ENCODE data around the gene BTBD2.

BTBD2 gene

DNA sequence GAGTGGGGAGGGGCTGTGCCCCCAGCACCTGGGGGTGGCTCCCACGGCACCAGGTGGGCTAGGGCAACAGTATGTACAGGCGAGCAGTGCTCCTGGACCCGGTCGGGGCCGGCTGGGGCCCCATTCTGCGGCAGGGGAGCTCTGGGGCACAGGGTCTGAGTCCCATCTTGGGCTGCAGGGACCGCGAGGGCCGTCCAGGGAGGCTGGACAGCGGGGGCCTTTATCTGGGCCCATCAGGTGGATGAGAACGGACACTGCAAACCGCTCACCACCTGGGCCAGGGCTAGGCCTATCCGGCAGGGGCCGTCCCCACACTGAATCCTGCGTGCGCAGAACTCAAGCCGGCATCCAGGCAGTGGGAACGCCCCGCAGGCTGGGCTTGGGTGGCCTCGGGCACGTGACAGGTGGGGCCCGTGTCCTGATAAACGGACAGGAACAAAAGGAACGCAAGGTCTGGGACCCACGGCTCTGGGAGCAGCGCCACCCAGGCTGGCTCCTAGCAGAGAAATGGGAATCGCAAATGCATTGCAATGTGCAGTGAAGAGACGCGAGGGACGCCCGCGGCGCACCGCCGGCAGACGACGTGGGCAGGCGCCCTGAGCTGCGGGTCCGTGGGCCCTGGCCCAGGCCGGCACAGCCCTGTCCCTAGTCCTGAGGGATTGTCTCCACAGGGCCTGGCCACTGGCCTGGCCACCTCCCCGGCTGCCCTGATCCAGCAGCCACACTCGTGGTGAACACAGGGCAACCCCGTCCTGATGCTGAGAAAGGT lies 29.7 kb downstream of the BTBD2 start:
- DNase-seq (ENCODE audit: low read depth) = no peak

DNA sequence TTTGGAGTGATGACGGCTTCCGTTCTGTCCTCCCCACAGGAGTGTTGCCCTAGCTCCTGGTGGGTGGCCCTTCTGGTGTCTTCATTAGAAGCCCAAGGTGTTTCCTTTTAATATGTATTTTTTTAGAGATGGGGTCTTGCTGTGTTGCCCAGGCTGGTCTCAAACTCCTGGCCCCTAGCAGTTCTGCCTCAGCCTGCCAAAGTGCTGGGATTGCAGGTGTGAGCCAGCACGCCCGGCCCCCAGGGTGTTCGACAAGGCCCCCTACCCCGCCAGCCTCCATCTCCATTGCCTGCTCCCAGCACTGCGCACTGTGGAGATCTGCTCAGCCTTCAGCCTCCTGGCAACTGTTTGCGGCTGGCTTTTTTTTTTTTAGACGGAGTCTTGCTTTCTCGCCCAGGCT lies 31.2 kb downstream of the BTBD2 start:
- no peak for DNase-seq (ENCODE audit: low read depth)

DNA sequence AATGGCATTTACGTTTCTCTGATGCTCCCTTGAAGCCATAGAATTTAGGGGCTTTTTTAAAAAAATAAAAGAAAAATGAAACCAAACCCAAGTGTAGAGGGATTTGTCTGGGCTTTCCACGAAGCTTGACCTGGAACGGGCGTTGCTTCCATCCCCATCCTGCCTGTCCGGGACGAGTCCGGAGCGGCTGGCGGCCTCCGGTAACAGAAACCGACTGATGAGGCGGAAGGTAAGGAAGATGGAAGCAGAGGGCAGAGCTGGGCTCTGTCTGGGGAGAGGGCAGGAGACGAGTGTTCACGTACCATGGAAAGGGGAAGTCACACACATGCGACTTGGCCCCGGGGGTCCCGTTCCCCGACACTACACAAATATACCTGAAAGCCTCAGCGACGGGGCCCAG lies 34.3 kb downstream of the BTBD2 start:
- no peak for DNase-seq (ENCODE audit: low read depth)

DNA sequence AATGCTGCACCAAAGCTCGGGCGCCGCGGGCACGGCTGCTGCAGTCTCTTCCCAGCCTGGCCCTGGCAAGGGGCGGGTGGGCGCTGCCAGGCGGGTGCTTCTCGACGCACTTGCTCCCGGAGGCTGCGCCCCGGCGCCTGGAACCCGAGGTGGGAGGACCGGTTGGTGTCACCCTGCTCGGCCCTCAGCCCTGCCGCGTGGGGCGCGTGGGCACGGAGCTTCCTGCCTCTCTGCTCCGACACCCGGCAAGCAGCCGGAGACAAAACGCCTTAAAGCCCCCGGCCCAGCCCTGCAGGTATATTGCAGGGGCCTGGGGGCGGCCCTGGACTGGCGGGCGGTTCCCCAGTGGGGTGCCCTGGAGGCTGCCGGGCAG lies 34.7 kb downstream of the BTBD2 start:
- no peak for DNase-seq (ENCODE audit: low read depth)

DNA sequence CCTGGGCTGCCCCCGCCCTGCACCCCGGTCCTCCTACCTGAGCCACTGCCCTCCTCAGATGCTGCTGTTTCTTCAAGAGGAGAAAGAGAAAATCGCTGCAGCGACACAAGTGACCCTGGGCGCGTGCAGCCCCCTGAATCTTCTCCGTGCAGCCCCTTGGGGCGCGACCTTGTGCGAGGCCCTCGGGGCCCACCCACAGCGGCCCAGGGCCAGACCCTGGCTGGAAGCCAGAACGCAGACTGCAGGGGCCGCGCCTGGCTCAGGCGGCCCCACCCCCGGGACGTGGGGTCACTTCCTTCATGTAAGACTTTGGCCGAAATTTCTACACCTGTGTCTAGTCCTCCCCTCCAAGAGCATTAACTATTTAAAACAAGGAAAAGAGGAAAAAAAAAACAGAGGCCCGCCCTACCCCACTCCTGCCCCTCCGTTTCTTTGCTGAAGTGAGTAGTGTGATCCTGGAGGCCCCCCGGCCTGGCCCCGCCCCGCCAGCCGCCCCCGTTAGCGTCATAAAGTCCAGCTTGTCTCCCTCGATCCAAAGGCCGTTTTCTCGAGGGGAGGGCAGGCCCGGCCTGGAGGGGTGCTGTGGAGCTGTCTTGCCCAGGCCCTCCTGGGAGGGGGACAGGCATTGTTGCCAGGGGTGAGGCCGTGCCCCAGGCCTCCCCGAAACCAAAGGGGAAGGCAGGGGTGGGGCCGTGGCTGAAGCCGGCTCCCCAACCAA lies 35.3 kb downstream of the BTBD2 start:
- DNase-seq (ENCODE audit: low read depth) = no peak

DNA sequence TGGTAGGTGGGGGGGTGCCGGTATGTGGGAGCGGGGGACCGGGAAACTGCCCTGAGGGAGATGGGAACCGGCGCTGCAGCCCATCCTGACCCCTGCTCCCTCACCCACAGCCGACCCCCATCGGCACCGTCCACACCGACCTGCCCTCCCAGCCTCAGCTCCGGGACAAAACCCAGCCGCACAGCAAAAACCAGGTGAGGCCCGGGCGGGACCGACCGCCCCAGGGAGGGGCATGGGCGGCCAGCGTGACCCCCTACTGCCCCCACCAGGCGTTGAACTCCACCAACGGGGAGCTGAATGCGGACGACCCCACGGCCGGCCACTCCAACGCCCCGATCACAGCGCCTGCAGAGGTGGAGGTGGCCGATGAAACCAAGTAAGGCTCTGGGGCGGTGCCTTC lies 35.9 kb downstream of the BTBD2 start:
- no peak for DNase-seq (ENCODE audit: low read depth)

DNA sequence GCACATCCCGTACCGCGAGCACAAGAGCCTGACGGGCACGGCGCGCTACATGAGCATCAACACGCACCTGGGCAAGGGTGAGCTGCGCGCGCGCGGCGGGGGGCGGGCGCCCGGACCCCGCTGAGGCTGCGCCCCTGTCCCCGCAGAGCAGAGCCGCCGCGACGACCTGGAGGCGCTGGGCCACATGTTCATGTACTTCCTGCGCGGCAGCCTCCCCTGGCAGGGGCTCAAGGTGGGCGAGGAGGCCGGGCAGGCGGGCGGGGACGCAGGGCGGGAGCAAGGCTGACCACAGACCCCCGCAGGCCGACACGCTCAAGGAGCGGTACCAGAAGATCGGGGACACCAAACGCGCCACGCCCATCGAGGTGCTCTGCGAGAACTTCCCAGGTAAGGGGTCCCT lies 36.5 kb downstream of the BTBD2 start:
- DNase-seq (ENCODE audit: low read depth) = no peak

DNA sequence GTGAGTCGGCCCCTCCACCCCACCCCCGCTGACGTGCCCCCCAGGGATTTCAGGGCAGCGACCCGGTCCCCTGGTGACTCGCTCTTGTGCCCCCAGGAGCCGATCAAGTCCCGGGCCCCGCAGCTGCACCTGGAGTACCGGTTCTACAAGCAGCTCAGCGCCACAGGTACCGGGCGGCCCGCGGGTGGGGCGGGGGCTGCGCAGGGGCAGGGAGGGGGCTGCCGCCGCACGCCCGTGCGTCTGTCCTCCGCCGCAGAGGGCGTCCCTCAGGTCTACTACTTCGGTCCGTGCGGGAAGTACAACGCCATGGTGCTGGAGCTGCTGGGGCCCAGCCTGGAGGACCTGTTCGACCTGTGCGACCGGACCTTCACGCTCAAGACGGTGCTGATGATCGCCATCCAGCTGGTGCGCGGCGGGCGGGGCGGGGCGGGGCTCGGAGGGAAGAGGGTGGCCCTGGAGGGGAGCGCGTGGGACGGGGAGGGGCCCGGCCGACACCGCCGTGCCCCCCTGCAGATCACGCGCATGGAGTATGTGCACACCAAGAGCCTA lies 37.1 kb downstream of the BTBD2 start:
- no peak for DNase-seq (ENCODE audit: low read depth)

DNA sequence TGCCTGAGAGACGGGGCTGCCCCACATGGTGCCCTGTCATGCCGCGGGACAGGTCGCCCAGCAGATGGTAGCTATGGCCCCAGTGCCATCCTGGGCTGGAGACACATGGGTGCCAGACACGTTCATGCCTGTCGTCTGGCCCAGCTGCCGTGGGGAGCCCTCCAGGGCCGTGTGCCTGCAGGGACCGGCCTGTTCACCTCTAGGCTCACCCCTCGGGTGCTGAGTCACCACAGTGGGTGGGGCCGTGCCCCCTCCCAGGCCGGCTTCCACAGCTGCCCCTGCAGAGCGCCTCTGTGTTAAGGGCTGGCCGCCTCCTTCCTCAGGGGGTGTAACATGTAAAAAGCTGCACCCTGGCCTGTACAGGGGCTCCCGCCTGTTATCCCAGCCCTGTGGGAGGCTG lies 38.4 kb downstream of the BTBD2 start:
- DNase-seq (ENCODE audit: low read depth) = no peak

DNA sequence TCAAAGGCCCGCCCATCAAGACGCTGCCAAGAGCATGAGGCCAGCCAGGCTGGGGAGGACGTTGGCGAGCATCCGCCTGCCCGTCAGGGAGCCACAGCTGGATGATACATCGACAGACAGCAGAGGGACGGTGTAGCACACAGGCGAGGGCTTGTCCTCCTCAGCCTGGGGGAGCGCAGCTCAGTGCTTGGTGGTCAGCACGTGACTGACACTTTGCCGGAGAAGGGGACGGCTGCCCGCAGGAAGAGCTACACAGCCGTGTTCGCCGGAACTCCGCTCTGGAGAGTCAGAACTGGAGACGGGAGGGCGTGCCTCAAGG lies 40.4 kb downstream of the BTBD2 start:
- DNase-seq (ENCODE audit: low read depth) = no peak

DNA sequence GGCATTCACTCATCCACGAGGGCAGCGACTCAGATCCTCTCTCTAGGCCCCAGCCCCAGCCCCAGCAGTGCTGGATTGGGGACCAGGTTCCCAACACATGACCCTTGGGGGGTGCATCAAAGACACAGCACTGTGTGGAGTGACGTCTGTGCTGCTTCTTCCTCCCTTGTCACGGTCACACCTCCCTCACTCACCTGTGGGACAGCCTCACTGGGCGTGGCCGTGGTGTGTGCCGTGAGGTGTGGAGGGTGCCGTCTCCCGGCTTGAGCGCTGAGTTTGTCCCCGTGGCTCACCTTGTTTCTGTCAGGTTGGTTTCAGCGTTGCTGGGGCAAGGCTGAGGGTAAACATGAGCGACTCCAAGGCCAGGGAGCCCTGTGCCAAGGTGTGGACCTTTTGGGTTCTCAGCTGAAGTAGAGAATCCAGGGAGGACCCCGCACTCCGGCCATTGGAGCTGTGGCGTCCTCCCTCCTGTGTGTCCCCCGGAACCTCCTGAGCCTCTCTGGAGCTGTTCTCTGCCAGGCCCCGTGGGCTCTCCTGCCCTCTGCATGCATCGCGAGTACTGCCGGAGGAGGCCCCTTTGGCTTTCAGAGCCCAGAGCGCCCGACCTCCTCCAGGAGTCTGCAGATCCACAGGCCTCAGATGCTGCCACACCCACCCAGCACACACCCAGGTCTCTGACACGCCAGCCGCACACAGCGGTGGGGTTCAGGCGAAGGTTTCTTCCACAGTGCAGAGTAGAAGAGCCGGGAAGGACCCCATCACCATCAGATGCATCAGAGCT lies 40.9 kb downstream of the BTBD2 start:
- no peak for DNase-seq (ENCODE audit: low read depth)

DNA sequence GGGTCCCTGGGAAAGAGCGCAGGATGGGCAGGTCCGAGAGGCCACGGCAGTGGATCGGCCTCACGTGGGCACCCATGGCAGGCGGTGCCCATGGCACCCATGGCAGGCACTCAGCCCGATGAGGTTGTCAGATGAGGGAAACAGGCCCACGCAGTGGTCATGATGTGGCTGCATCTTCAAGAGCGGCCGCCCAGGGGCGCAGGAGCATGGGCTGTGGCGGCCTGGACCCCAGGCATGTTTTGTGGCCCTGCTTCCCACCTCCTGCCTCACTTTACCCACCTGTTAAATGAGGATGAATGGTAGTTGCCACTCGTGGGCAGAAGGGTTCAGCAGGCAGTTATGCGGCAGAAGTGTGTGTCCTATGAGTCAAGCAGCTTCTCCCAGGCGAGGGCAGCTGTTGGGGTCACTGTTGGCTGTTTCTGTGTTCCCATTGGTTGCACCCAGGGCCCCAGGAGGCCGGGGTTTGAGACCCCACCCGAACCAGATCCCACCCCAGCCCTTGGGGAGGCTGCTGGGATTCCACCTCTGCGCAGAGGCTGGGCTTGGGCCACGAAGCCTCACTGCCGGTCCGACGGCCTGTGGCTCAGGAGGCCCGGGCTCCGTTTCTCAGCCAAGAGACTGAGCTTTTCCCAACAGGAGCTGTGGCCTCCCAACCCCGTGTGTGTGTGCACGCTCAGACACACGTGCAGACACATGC lies 44.6 kb downstream of the BTBD2 start:
- no peak for DNase-seq (ENCODE audit: low read depth)

DNA sequence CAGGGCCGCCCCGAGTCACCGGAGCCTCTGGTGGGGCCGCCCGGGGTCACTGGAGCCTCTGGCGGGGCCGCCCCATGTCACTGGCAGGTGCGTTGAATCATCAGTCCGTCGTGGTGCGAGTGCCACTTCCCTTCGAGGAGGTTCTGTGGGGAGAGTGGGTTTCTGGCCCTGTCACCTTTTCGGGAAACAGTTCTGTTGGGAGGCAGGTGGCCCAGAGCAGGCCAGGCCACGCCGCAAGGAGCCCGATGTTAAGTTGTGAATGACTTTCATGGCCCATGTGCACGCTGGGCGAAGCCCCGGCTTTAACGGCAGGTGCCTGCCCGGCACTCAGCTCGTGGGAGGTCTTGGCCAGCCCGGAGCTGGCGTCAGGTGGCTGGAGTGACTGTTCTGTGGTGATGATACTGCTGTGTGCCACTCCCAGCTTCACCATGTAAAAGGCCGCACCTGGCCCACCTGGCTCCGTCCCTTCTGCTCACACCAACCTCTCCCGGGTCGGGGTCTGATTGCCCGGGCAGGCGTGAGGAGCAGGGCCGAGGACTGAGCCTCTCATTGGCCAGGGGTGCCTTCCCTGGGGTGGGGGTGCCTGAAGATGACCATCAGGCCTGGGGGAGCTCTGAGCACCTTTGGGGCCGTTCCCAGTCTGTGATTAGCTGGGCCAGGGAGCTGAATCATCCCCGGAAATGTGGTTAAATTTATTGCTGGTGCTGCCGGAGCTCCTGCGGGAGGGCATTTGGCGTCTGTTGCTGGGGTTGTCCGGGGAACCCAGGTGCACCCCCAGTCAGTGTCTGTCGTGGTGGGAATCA lies 45.3 kb downstream of the BTBD2 start:
- DNase-seq (ENCODE audit: low read depth) = no peak

DNA sequence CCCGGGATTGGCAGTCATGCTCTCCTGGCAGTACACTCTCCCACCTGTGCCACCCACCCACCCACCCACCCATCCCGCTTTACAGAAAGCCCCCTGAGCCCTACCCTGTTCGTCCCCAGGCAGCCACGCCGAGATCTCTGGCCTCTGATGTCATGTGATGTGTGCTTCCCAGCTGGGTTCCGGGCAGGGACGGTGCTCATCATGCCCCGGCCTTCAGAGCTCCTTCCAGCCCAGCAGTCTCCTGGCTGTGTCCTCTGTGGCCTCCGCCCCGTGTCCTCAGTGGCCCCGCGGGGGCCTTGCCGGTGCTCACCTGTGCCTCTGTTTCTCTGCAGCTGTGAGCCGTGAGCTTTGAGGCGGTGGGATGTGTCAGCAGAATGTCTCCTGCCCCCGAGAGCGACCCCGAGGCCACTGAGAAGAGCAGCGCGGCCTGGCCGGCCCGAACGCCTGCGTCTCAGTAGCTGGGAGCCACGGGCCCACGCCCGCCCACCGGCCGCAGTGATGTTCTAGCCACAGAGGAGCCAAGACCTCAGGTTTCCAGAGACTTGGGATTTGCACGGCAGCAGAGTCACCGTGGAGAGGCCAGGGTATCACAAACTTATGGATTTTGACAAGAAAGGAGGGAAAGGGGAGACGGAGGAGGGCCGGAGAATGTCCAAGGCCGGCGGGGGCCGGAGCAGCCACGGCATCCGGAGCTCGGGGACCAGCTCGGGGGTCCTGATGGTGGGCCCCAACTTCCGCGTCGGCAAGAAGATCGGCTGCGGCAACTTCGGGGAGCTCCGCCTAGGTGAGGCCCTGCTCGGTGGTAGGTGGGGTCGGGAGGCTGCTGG lies 46.1 kb downstream of the BTBD2 start:
- DNase-seq (ENCODE audit: low read depth) = no peak

DNA sequence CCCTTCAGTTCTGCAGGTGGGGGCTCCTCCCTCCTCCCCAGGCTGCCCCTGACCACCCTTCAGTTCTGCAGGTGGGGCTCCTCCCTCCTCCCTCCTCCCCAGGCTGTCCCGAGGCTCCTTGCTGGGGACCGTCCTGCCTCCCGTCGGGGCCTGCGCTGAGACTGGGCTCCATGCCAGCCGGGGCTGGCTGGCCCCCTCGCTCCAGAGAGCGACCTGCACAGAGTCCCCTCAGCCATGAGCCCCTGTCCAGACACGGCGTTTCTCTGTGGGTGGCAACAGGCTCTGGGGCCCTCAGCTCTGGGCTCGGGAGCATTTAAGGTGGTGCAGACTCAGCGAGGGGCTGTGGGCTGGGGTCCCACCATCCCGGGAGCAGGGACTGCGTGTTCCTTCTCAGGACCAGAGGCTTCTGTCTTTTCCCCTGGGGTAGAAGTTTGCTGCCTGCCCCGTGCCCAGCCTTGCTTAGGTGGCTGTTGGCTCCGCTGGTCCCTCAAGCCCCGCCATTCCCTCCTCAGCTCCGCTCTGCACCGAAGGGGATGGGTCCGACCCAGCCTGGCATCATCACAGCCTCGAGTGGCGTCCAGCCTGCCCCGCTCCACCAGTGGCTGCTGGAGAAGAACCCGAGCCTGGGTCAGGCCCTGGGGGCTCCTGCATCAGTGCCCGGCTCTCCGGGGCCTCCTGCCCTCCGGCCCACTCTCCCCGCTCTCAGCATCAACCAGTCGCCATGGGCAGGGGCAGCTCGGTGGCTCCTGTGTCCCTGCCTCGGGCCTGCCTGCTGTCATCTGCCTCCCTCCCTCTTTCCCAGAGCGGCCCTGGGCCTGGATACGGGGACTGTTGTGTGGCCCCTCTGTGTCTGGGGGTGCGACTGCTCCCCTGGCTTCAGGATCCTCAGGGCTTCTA lies 47.0 kb downstream of the BTBD2 start:
- no peak for DNase-seq (ENCODE audit: low read depth)

DNA sequence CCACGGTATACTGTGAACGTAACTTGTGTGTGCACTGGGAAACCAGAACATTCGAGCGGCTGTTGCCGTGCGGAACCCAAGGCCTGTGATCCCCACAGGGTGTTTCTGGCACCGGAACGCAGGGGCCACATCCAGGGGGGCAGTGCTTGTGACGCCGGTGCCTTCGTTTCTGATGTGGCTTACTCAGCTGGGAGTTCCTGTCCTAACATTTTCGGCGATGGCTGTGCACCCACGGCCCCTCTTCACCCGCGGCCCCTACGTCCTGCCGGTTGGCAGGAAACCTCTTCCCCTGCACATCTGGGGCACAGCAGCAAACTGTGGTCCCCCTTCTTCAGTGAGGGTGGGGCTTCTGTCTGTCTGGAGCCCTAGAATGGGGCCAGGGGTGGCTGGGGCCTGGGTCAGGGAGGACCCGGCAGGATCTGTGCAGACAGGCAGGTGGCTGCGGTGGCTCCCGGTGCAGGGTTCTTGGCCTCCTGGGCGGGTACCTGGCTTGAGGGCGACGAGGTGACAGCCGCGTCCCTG lies 48.4 kb downstream of the BTBD2 start:
- DNase-seq (ENCODE audit: low read depth) = no peak

DNA sequence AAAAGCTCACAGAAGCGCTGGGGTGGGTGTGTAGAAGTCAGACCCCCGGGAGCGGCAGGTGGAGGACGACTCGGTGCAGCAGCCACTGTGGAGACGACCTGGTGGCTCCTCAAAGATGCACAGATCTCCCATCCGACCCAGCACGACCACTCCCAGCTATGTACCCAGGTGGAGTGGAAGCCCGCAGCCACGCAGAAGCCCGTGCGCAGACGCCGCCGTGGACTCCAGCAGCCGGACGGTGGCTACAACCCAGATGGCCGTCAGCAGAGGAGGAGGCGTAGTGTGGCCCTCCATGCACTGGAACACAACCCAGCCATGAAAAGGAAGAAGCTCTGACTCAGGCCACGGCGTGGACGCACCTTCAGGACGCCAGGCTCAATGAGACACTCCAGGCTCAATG lies 52.8 kb downstream of the BTBD2 start:
- DNase-seq (ENCODE audit: low read depth) = no peak

DNA sequence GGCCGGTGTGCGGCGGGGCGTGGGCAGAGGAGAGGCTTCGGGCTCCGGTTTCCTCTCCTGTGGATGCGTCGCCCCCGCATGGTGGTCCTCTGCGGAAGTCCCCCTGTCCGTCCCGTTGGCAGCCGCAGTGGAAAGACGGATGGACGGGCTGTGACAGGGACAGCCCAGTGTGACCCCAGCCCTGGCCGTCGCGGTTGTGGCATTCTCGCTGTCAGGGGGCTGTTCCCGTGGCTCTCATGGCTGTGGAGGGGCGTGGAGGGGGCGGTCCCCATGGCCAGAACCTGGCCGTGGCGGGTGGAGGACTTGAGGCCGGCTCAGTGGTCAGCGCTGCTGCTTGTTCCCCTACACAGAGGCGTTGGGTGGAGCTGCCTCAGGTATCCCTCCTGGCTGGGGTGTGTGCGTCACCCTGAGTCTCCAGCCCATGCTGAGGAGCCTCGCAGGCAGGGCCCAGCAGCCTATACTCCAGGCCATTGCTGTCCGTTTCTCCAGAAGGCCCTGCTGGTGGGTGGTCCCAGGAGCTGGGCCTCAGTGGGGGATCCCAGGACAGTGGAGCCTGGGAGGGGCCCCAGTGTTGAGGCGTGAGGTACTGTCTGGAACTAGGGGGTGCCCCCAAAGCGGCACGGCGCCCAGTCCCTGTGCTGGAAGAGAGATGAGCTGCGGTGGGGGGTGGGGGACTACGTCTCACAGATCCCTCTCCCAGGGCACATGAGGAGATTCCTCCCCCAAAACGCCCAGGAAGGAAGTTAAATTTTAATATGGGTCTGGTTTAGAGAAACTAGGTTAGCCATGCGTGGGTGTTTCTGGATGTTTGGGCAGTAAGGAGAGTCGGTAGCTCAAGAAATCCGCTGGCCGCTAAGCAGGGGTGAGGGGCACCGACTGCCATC lies 54.3 kb downstream of the BTBD2 start:
- no peak for DNase-seq (ENCODE audit: low read depth)
